Measurements from ENCODE around the gene TH.

TH gene

GRCh38 chr11:2139621-2140337 lies 31.8 kb downstream of the TH start:
- no peak for DNase-seq

- no peak for DNase-seq
Measured at GRCh38 chr11:2139123-2139521, 32.5 kb downstream of the TH start, which contains the start of gene IGF2. TSS of gene IGF2 (minus strand) at chr11:2139389. CDS start at chr11:2135523, 3,866 bp downstream.

GRCh38 chr11:2138431-2139122 lies 33.0 kb downstream of the TH start:
- no peak for DNase-seq

- no peak for DNase-seq
Measured at GRCh38 chr11:2138068-2138430, 33.6 kb downstream of the TH start.

GRCh38 chr11:2137202-2138067 lies 34.2 kb downstream of the TH start:
- no peak for DNase-seq

GRCh38 chr11:2136952-2137201 lies 34.7 kb downstream of the TH start:
- no peak for DNase-seq

- DNase-seq: no peak
Measured at GRCh38 chr11:2136209-2136951, 35.2 kb downstream of the TH start.

GRCh38 chr11:2135648-2136201 lies 35.9 kb downstream of the TH start:
- DNase-seq: no peak

GRCh38 chr11:2135018-2135569 lies 36.5 kb downstream of the TH start:
- DNase-seq: no peak

GRCh38 chr11:2134022-2135010 lies 37.3 kb downstream of the TH start:
- no peak for DNase-seq

GRCh38 chr11:2133241-2134021 lies 38.2 kb downstream of the TH start:
- no peak for DNase-seq

GRCh38 chr11:2132874-2133240 lies 38.8 kb downstream of the TH start:
- DNase-seq: no peak

- DNase-seq: no peak
Measured at GRCh38 chr11:2132246-2132645, 39.4 kb downstream of the TH start.

GRCh38 chr11:2131371-2132236 lies 40.0 kb downstream of the TH start:
- DNase-seq: no peak

GRCh38 chr11:2130881-2131352 lies 40.7 kb downstream of the TH start:
- no peak for DNase-seq

- no peak for DNase-seq
Measured at GRCh38 chr11:2129699-2130366, 41.8 kb downstream of the TH start.

- DNase-seq: no peak
Measured at GRCh38 chr11:2129308-2129698, 42.3 kb downstream of the TH start.

- no peak for DNase-seq
Measured at GRCh38 chr11:2128511-2129307, 42.9 kb downstream of the TH start.

All from activated gamma-delta T cell treated with Interleukin-2 at 50 U/mL for 16 hours (primary cell).